GM10248 (cell line): Measurements from ENCODE around the gene ROPN1B.
"Not testable (repeated sequence)": the region's sequence is repeated elsewhere in the genome, so short reads cannot be mapped to it uniquely, and the experiment has no call there.

Experiments used
- CTCF ChIA-PET: fragments of 300-600 bp; sonication (Branson Sonifier 250); formaldehyde crosslinking; extraction: SDS; loops from one replicate; lab custom pipeline; 2021; ENCODE audit warnings: antibody characterized with exemption; lab: Yijun Ruan, JAX
- POLR2A ChIA-PET: fragments of 350-650 bp; sonication (Branson Sonifier 250); formaldehyde crosslinking; extraction: SDS; loops from one replicate; lab custom pipeline; 2020; ENCODE audit warnings: antibody characterized with exemption; lab: Yijun Ruan, JAX
- DNase-seq: peaks from one replicate; pipeline ENCODE4 v3.0.0; 2012; ENCODE audit errors: extremely low spot score
- TF ChIP-seq, protein P1 (sequence below): IDR thresholded peaks from 2 replicates; pipeline ENCODE4 v1.5.1; 2012; ENCODE audit warnings: mild to moderate bottlenecking, low read depth; ENCODE audit errors: extremely low read depth, missing control alignments, control extremely low read depth

The ROPN1B gene

DNA sequence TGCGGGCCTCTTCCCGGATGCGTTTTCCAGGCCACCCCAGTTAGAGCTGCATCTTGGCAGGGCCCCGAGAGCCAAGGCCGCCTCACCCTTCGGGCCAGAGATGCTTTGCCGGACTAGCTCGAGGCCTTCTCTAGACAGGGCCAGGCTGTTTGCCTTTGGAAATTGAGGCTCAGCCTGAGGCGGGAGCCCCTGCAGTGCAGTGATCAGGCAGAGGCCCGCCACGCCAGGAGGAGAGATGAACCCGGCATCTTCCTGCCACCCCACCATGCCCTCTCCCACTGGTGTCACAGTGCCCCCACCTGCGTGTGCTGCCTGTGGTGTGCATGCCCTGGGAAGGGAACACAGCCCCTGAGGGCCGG lies 8.9 kb upstream of the ROPN1B start:
- POLR2A ChIA-PET: no interaction called here
- DNase-seq: no peak
- CTCF ChIA-PET: no interaction called here
- TF ChIP-seq, protein P1, sequence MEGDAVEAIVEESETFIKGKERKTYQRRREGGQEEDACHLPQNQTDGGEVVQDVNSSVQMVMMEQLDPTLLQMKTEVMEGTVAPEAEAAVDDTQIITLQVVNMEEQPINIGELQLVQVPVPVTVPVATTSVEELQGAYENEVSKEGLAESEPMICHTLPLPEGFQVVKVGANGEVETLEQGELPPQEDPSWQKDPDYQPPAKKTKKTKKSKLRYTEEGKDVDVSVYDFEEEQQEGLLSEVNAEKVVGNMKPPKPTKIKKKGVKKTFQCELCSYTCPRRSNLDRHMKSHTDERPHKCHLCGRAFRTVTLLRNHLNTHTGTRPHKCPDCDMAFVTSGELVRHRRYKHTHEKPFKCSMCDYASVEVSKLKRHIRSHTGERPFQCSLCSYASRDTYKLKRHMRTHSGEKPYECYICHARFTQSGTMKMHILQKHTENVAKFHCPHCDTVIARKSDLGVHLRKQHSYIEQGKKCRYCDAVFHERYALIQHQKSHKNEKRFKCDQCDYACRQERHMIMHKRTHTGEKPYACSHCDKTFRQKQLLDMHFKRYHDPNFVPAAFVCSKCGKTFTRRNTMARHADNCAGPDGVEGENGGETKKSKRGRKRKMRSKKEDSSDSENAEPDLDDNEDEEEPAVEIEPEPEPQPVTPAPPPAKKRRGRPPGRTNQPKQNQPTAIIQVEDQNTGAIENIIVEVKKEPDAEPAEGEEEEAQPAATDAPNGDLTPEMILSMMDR: no peak

DNA sequence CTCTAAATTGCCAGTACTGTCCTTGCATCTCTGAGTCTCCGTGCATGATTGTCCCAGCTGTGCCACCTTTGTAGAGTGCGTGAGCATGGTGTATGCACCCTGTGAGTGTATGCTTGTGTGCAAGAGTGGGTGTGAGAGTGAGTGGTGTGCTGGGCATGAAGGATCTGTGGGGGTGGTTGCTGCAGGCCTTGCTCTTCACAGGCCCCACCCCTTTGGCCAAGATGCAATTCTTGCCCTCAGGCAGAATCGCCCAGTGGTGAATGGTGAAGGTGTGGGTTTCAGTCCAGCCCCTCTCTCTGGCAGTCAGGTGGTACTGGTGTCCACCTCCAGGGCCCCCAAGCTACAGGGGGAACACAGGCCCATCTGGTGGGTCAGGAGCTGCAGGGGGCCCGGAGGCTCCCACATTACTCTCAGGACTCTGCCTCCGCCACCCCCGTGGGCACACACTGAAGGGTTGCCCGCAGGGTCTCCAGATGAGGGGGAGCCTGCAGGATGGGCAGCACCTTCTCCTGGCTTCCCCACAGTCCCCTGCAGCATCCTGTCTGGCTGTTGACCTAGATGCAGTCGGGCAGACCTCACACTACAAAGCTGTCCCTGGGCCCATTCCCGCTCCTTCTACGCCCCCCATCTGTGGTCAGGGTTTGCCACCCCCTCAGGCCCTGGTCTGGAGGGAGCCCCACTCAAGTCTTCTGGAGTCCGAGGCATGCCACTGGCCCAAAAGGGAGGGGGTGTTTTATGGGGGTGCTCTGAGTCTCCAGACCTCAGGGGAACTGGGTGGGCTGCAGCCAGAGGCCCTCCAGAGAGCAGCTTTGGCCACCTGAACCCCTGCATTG lies 8.3 kb upstream of the ROPN1B start:
- TF ChIP-seq, protein P1: no peak
- ChIA-PET POLR2A (no interaction called here), CTCF (no interaction called here)
- DNase-seq: no peak

DNA sequence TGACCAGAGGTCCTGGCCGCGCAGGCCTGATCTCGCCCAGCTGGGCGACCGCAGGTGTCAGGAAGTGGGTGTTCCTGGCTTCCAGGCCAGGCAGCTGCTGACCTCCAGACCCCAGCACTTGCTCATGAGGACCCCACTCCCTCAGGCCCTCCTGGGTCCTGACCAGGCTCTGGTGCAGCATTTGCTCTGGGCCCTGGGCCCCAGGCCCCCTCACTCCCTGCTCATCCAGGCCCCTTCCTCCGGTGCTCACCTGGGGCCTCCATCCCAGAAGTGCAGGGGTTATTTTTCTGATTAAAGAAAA lies 7.7 kb upstream of the ROPN1B start:
- POLR2A ChIA-PET: no interaction called here

DNA sequence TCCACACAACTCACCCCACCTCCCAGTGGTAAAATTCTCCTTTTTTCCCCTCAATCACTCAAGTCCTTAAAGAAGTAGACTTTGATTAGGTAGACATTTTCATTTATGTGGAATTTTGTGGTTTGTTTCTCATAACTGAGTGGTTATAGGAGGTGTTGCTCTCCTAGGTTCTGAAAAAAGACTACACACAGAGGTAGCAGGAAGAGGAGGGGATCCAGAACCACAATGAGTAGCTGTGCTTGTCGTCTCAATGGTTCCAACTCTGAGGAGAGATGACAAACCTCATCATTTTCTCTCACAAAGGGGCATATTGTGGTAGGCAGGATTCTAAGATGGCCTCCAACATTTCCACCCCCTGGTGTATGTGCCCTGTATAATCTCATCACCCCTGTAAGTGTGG lies 5.1 kb upstream of the ROPN1B start:
- CTCF ChIA-PET, DNase-seq, POLR2A ChIA-PET: not testable (repeated sequence)

More for the DNA sequence above, 7.7 kb upstream of the ROPN1B start:
- TF ChIP-seq, protein P1: no peak
- DNase-seq: no peak
- CTCF ChIA-PET: no interaction called here

DNA sequence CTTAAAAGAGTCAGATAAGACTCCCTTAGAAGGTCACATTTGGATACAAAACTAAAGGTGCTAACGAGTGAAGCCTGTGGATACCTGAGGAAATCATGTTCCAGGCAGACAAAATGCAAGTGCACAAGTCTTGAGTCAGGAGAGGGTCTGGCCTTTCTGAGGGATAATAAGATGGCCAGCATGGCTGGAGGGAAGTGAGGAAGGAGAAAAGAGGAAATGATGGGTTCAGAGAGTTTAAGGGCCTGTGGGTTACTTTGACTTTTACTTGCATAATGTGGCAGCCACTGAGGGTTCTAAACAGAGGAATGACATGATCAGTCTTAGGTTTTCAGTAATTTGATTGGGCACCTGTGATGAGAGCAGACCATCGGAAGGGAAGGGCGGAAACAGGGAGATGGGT lies 3.5 kb upstream of the ROPN1B start:
- TF ChIP-seq, protein P1: no peak
- no peak for DNase-seq
- CTCF ChIA-PET: no interaction called here
- POLR2A ChIA-PET: no interaction called here

DNA sequence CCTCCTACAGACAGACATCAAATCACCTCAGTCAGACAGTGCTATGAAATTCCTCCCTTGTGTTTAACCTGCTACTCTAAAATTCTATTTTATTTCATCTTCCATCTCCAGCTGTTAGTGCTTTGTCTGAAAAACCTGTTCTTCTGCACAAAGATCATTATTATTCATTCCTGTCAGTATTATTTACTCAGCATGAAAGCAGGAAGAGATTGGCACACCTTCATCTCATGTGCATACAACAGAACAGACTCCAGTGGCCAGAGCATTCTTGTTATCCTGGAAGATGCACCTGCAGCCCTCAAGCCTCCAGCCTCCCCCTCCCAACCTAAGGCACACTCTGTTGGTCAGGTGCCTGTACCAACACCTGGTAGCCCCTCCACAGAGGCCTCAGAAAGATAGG lies 1.8 kb upstream of the ROPN1B start:
- DNase-seq: no peak

DNA sequence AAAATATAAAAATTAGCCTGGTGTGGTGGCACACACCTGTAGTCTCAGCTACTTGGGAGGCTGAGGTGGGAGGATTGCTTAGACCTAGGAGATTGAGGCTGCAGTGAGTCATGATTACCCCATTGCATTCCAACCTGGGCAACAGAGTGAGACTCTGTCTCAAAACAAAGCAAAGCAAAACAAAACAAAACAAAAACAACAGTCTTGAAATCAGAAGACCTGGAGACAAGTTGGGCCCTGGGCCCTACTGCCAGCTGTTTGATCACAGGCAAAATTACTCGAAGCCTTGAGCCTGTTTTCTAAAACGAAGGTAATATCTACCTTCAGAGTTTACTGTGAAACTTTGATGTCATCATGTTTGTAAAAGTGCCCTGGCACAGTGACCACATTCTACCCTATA lies 857 bp upstream of the ROPN1B start:
- POLR2A ChIA-PET, DNase-seq, CTCF ChIA-PET: not testable (repeated sequence)

More for the DNA sequence above, 1.8 kb upstream of the ROPN1B start:
- POLR2A ChIA-PET: no interaction called here
- CTCF ChIA-PET: no interaction called here
- TF ChIP-seq, protein P1: no peak
